Measurements from ENCODE around the gene DNLZ. TPM values are rescaled to one million over a fixed set of nuclear protein-coding genes. Genes with fewer than 3 reads are reported as not detected.

DNLZ gene
- total RNA-seq, 1 experiment from 2014 or later, result 9.1 TPM

GRCh38 chr9:136318776-136319241, 44.7 kb downstream of the DNLZ start:
- Histone ChIP-seq H3K9me2 (ENCODE audit: insufficient read depth) (no peaks in the 10 kb centered on the region), H3K4me3 (no peak overlapping the region), H3K9me3 (ENCODE audit: insufficient read depth, low read depth) (no peaks in the 10 kb centered on the region), H3K79me2 (ENCODE audit: low read depth) (no peaks in the 10 kb centered on the region), H4K20me1 (ENCODE audit: insufficient read depth) (no peaks in the 10 kb centered on the region), H3K27me3 (ENCODE audit: insufficient read depth, low read depth) (peaks cover 7% of the 10 kb centered on the region; the same call in 1 of the 2 replicates), H3K4me2 (no peak overlapping the region), H3K36me3 (ENCODE audit: low read depth) (no peaks in the 10 kb centered on the region), H3K27ac (no peak overlapping the region), H3K4me1 (replicated peaks; ENCODE audit: insufficient read depth) (no peaks in the 10 kb centered on the region), H2AFZ (no peak overlapping the region), H3F3A (ENCODE audit: insufficient read depth, low read depth) (no peaks in the 10 kb centered on the region)
- no peak for DNase-seq
- no TSS peak for BruUV-seq (replicated peaks)
- TF ChIP-seq, protein P1, sequence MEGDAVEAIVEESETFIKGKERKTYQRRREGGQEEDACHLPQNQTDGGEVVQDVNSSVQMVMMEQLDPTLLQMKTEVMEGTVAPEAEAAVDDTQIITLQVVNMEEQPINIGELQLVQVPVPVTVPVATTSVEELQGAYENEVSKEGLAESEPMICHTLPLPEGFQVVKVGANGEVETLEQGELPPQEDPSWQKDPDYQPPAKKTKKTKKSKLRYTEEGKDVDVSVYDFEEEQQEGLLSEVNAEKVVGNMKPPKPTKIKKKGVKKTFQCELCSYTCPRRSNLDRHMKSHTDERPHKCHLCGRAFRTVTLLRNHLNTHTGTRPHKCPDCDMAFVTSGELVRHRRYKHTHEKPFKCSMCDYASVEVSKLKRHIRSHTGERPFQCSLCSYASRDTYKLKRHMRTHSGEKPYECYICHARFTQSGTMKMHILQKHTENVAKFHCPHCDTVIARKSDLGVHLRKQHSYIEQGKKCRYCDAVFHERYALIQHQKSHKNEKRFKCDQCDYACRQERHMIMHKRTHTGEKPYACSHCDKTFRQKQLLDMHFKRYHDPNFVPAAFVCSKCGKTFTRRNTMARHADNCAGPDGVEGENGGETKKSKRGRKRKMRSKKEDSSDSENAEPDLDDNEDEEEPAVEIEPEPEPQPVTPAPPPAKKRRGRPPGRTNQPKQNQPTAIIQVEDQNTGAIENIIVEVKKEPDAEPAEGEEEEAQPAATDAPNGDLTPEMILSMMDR (conservative IDR thresholded peaks at IDR 0.05), result no peak
- no peak for TF ChIP-seq EZH2 (IDR thresholded peaks at IDR 0.05; ENCODE audit: low read depth)
- POLR2A ChIA-PET (ENCODE audit: unreplicated experiment), result interaction anchor here (0.6 kb wide), 2 partner anchors 27 to 78 kb away, joined by 3 read pairs; no protein-coding TSS in a partner anchor
- intact Hi-C loops (cut with micrococcal nuclease; ENCODE audit: unreplicated experiment), result loop anchor here (10.0 kb wide), 1 partner anchor 316 kb away; no protein-coding TSS in a partner anchor
- CTCF ChIA-PET, result no interaction called here

GRCh38 chr9:136318111-136318775, 45.3 kb downstream of the DNLZ start:
- no peak for TF ChIP-seq EZH2 (IDR thresholded peaks at IDR 0.05; ENCODE audit: low read depth)
- TF ChIP-seq, protein P1 (conservative IDR thresholded peaks at IDR 0.05), result no peak
- POLR2A ChIA-PET (ENCODE audit: unreplicated experiment), result no interaction called here
- no peak overlapping the region for H3K4me3 ChIP-seq
- no peaks in the 10 kb centered on the region for H4K20me1 ChIP-seq (ENCODE audit: insufficient read depth)
- BruUV-seq (replicated peaks), result no TSS peak
- CTCF ChIA-PET, result no interaction called here
- no peak overlapping the region for H3K4me2 ChIP-seq
- no peaks in the 10 kb centered on the region for H3F3A ChIP-seq (ENCODE audit: insufficient read depth, low read depth)
- H3K27me3 ChIP-seq (ENCODE audit: insufficient read depth, low read depth), result peaks cover 7% of the 10 kb centered on the region; the same call in 1 of the 2 replicates
- intact Hi-C loops (cut with micrococcal nuclease; ENCODE audit: unreplicated experiment), result loop anchor here (10.0 kb wide), 1 partner anchor 317 kb away; no protein-coding TSS in a partner anchor
- H3K27ac ChIP-seq, result no peak overlapping the region
- no peaks in the 10 kb centered on the region for H3K9me2 ChIP-seq (ENCODE audit: insufficient read depth)
- H2AFZ ChIP-seq, result no peak overlapping the region
- H3K4me1 ChIP-seq (replicated peaks; ENCODE audit: insufficient read depth), result no peaks in the 10 kb centered on the region
- H3K9me3 ChIP-seq (ENCODE audit: insufficient read depth, low read depth), result no peaks in the 10 kb centered on the region
- no peak for DNase-seq
- no peaks in the 10 kb centered on the region for H3K36me3 ChIP-seq (ENCODE audit: low read depth)
- no peaks in the 10 kb centered on the region for H3K79me2 ChIP-seq (ENCODE audit: low read depth)

DNA sequence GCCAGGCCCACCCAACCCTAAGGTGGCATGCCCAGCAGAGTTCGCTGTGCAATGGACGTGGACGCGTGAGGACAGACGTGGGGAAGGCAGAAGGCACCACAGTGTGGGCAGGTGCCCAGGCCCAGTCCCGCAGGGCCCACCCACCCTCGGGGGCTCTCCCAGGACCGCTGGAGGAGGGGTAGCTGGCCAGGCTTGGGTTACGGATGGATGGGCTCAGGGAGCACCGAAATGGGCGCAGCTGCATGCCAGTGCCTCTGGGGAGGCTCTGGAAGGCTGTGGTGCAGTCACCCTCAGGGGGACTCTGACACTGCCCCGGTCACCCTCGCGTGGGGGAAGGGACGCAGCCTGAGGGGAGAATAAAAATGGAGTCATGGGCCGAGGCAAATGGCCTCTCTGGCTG, 45.8 kb downstream of the DNLZ start:
- Histone ChIP-seq H4K20me1 (ENCODE audit: insufficient read depth) (no peaks in the 10 kb centered on the region), H3K27me3 (ENCODE audit: insufficient read depth, low read depth) (peaks cover 7% of the 10 kb centered on the region; the same call in 1 of the 2 replicates), H3K36me3 (ENCODE audit: low read depth) (no peaks in the 10 kb centered on the region), H3K4me3 (no peak overlapping the region), H3K9me3 (ENCODE audit: insufficient read depth, low read depth) (no peaks in the 10 kb centered on the region), H3K4me2 (no peak overlapping the region), H3K4me1 (replicated peaks; ENCODE audit: insufficient read depth) (no peaks in the 10 kb centered on the region), H3F3A (ENCODE audit: insufficient read depth, low read depth) (no peaks in the 10 kb centered on the region), H3K27ac (no peak overlapping the region), H2AFZ (no peak overlapping the region), H3K9me2 (ENCODE audit: insufficient read depth) (no peaks in the 10 kb centered on the region), H3K79me2 (ENCODE audit: low read depth) (no peaks in the 10 kb centered on the region)
- BruUV-seq (replicated peaks), result no TSS peak
- POLR2A ChIA-PET (ENCODE audit: unreplicated experiment), result no interaction called here
- DNase-seq, result no peak
- no peak for TF ChIP-seq EZH2 (IDR thresholded peaks at IDR 0.05; ENCODE audit: low read depth)
- TF ChIP-seq, protein P1 (conservative IDR thresholded peaks at IDR 0.05), result no peak
- intact Hi-C loops (cut with micrococcal nuclease; ENCODE audit: unreplicated experiment), result loop anchor here (10.0 kb wide), 1 partner anchor 317 kb away; no protein-coding TSS in a partner anchor
- CTCF ChIA-PET, result no interaction called here
